Cardiac muscle cell (in vitro differentiated cells and primary cell): Measurements from ENCODE around the gene LTO1. TPM values are rescaled to one million over a fixed set of nuclear protein-coding genes. Genes with fewer than 3 reads are reported as not detected.
"Not testable (repeated sequence)": the region's sequence is repeated elsewhere in the genome, so short reads cannot be mapped to it uniquely, and the experiment has no call there.

Source experiments
- DNase-seq, 2 donors: peaks; one replicate each; pipeline versions ENCODE4 v3.0.0 to v3.0.0-alpha.2; 2010 to 2017; ENCODE audit warnings: low read depth in 1 of 2, low spot score in 1 of 2
- H3K27ac ChIP-seq: fragments of 200-600 bp; sonication (generic); 2 replicates; pipeline ENCODE4 v1.5.1; 2016
- H3K27me3 ChIP-seq: fragments of 200-600 bp; sonication (generic); 2 replicates; pipeline ENCODE4 v1.6.0; 2016; ENCODE audit warnings: control low read depth
- H3K36me3 ChIP-seq: fragments of 200-600 bp; sonication (generic); 2 replicates; pipeline ENCODE4 v1.5.1; 2016; ENCODE audit warnings: control low read depth
- H3K4me1 ChIP-seq: fragments of 200-600 bp; sonication (generic); 2 replicates; pipeline ENCODE4 v1.8.1; 2017; ENCODE audit warnings: low read depth, mild to moderate bottlenecking, mixed run types
- H3K4me3 ChIP-seq: fragments of 200-600 bp; sonication (generic); 2 replicates; pipeline ENCODE4 v1.5.1; 2016; ENCODE audit warnings: mild to moderate bottlenecking
- H3K9me3 ChIP-seq: fragments of 200-600 bp; sonication (generic); 2 replicates; pipeline ENCODE4 v1.5.1; 2017; ENCODE audit warnings: low read depth, mild to moderate bottlenecking, control low read depth
- CTCF ChIP-seq: IDR thresholded peaks from 2 replicates; pipeline ENCODE4 v1.5.1; 2012; ENCODE audit warnings: low read depth, mild to moderate bottlenecking, low read length
- polyA plus RNA-seq: library from polyadenylated mRNA; unstranded; fragments of >200 nt; fragmentation: Nextera tagmentation; extraction: Ambion mirVana; gene quantifications from 2 replicates; pipeline ENCODE4 v1.2.1, GENCODE V29; 2016
- total RNA-seq: library from RNA; depleted of rRNA; stranded (reverse); fragments of >200 nt; gene quantifications from 2 replicates; pipeline ENCODE4 v1.2.3, GENCODE V29; 2016

Gene LTO1
- total and polyA plus RNA-seq, 2 experiments from 2014 or later: 23.0 to 26.2 TPM

GRCh38 chr11:69632900-69633299 is 42.3 kb downstream of the LTO1 start:
- TF ChIP-seq CTCF: no peak
- Histone ChIP-seq H3K27ac (no peak overlapping the region), H3K27me3 (peaks cover 12% of the 10 kb centered on the region), H3K9me3 (no peaks in the 10 kb centered on the region), H3K4me3 (no peak overlapping the region), H3K36me3 (no peaks in the 10 kb centered on the region), H3K4me1 (no peaks in the 10 kb centered on the region)
- DNase-seq: no peak

GRCh38 chr11:69630424-69630823 is 44.7 kb downstream of the LTO1 start:
- Histone ChIP-seq H3K4me1 (no peaks in the 10 kb centered on the region), H3K27me3 (no peaks in the 10 kb centered on the region), H3K27ac (no peak overlapping the region), H3K36me3 (no peaks in the 10 kb centered on the region), H3K4me3 (no peak overlapping the region), H3K9me3 (no peaks in the 10 kb centered on the region)
- DNase-seq: no peak
- TF ChIP-seq CTCF: no peak

- Histone ChIP-seq H3K36me3 (no peaks in the 10 kb centered on the region), H3K4me1 (no peaks in the 10 kb centered on the region), H3K9me3 (no peaks in the 10 kb centered on the region), H3K27ac (no peak overlapping the region), H3K27me3 (no peaks in the 10 kb centered on the region), H3K4me3 (no peak overlapping the region)
- no peak for DNase-seq
- no peak for TF ChIP-seq CTCF
Measured at GRCh38 chr11:69630017-69630416, 45.1 kb downstream of the LTO1 start.

- no peaks in the 10 kb centered on the region for H3K4me1 ChIP-seq
- H3K36me3 ChIP-seq: no peaks in the 10 kb centered on the region
- H3K27me3 ChIP-seq: no peaks in the 10 kb centered on the region
- H3K27ac ChIP-seq: no peak overlapping the region
- no peak for TF ChIP-seq CTCF
- no peak for DNase-seq
- no peaks in the 10 kb centered on the region for H3K9me3 ChIP-seq
- no peak overlapping the region for H3K4me3 ChIP-seq
Measured at GRCh38 chr11:69627551-69627950, 47.6 kb downstream of the LTO1 start.

- DNase-seq: no peak
- no peak overlapping the region for H3K27ac ChIP-seq
- no peaks in the 10 kb centered on the region for H3K36me3 ChIP-seq
- no peak overlapping the region for H3K4me3 ChIP-seq
- no peaks in the 10 kb centered on the region for H3K9me3 ChIP-seq
- H3K27me3 ChIP-seq: no peaks in the 10 kb centered on the region
- H3K4me1 ChIP-seq: no peaks in the 10 kb centered on the region
- no peak for TF ChIP-seq CTCF
Measured at GRCh38 chr11:69625476-69625875, 49.7 kb downstream of the LTO1 start.

- H3K27ac ChIP-seq: no peak overlapping the region
- no peaks in the 10 kb centered on the region for H3K4me1 ChIP-seq
- no peak for DNase-seq
- H3K9me3 ChIP-seq: no peaks in the 10 kb centered on the region
- no peaks in the 10 kb centered on the region for H3K36me3 ChIP-seq
- H3K4me3 ChIP-seq: no peak overlapping the region
- H3K27me3 ChIP-seq: no peaks in the 10 kb centered on the region
- no peak for TF ChIP-seq CTCF
Measured at GRCh38 chr11:69624293-69624692, 50.9 kb downstream of the LTO1 start.

GRCh38 chr11:69622097-69622681 is 53.0 kb downstream of the LTO1 start:
- not testable (repeated sequence) for H3K27ac ChIP-seq, DNase-seq, H3K9me3 ChIP-seq, H3K4me1 ChIP-seq, H3K27me3 ChIP-seq, H3K4me3 ChIP-seq, H3K36me3 ChIP-seq
